HUES6 (cell line): ENCODE results near the gene ZNF407.
A peak's percentile ranks its signal among the peaks of the same experiment; 100 is the strongest.

Experiments used
- H3K27ac ChIP-seq: 2 replicates; pipeline ENCODE4 v1.7.0; 2013; ENCODE audit warnings: low read depth, mild to moderate bottlenecking, low read length, inconsistent platforms
- H3K27me3 ChIP-seq: 2 replicates; pipeline ENCODE4 v1.6.1; 2013; ENCODE audit warnings: low read length; ENCODE audit not compliant: control insufficient read depth, insufficient read depth
- H3K36me3 ChIP-seq: 2 replicates; pipeline ENCODE4 v1.6.1; 2013; ENCODE audit warnings: low read length; ENCODE audit not compliant: control insufficient read depth, insufficient read depth
- H3K4me1 ChIP-seq: 2 replicates; pipeline ENCODE4 v1.6.1; 2013; ENCODE audit warnings: low read length; ENCODE audit not compliant: control insufficient read depth, insufficient read depth
- H3K4me3 ChIP-seq: 2 replicates; pipeline ENCODE4 v1.5.1; 2013; ENCODE audit warnings: low read depth, low read length
- H3K9ac ChIP-seq: one replicate; pipeline ENCODE4 v1.6.1; 2013; ENCODE audit warnings: mild to moderate bottlenecking, low read length
- H3K9me3 ChIP-seq: 2 replicates; pipeline ENCODE4 v1.6.1; 2013; ENCODE audit warnings: low read depth, low read length; ENCODE audit not compliant: control insufficient read depth, insufficient read depth

Gene ZNF407

GRCh38 chr18:74994502-74995418 lies 397.1 kb downstream of the ZNF407 start:
- H3K36me3 ChIP-seq, result no peaks in the 10 kb centered on the region
- H3K27ac ChIP-seq, result no peak overlapping the region; the same call in 1 of the 2 replicates
- H3K4me3 ChIP-seq, result no peak overlapping the region
- no peaks in the 10 kb centered on the region for H3K27me3 ChIP-seq
- no peaks in the 10 kb centered on the region for H3K9me3 ChIP-seq
- H3K4me1 ChIP-seq, result peaks cover 11% of the 10 kb centered on the region; the same call in 1 of the 2 replicates
- H3K9ac ChIP-seq, result no peak overlapping the region

GRCh38 chr18:74995419-74995736 lies 397.7 kb downstream of the ZNF407 start:
- Histone ChIP-seq H3K9ac (no peak overlapping the region), H3K9me3 (no peaks in the 10 kb centered on the region), H3K4me3 (no peak overlapping the region), H3K27ac (no peak overlapping the region; the same call in 1 of the 2 replicates), H3K36me3 (no peaks in the 10 kb centered on the region), H3K27me3 (no peaks in the 10 kb centered on the region), H3K4me1 (peaks cover 11% of the 10 kb centered on the region; the same call in 1 of the 2 replicates)

- H3K4me3 ChIP-seq, result no peak overlapping the region
- H3K27ac ChIP-seq, result no peak overlapping the region
- H3K36me3 ChIP-seq, result no peaks in the 10 kb centered on the region
- H3K9me3 ChIP-seq, result no peaks in the 10 kb centered on the region
- no peaks in the 10 kb centered on the region for H3K27me3 ChIP-seq
- peaks cover 8% of the 10 kb centered on the region; the same call in 1 of the 2 replicates for H3K4me1 ChIP-seq
- H3K9ac ChIP-seq, result no peak overlapping the region
These were observed 398.4 kb downstream of the ZNF407 start for GRCh38 chr18:74996055-74996454.

- Histone ChIP-seq H3K4me1 (peaks cover 8% of the 10 kb centered on the region; the same call in 1 of the 2 replicates), H3K36me3 (no peaks in the 10 kb centered on the region), H3K9me3 (no peaks in the 10 kb centered on the region), H3K27me3 (no peaks in the 10 kb centered on the region), H3K4me3 (no peak overlapping the region), H3K27ac (no peak overlapping the region), H3K9ac (no peak overlapping the region)
These were observed 399.3 kb downstream of the ZNF407 start for GRCh38 chr18:74996996-74997395.

GRCh38 chr18:75000920-75001319 lies 403.2 kb downstream of the ZNF407 start:
- Histone ChIP-seq H3K9me3 (no peaks in the 10 kb centered on the region), H3K36me3 (no peaks in the 10 kb centered on the region), H3K27me3 (no peaks in the 10 kb centered on the region), H3K27ac (no peak overlapping the region), H3K4me3 (no peak overlapping the region), H3K9ac (no peak overlapping the region), H3K4me1 (peaks cover 12% of the 10 kb centered on the region)

- H3K36me3 ChIP-seq, result no peaks in the 10 kb centered on the region
- H3K4me1 ChIP-seq, result peaks cover 12% of the 10 kb centered on the region
- H3K27ac ChIP-seq, result 0 out of 2 replicates have a peak overlapping the region, but pooled peaks have one; percentile 39
- no peaks in the 10 kb centered on the region for H3K27me3 ChIP-seq
- no peaks in the 10 kb centered on the region for H3K9me3 ChIP-seq
- no peak overlapping the region for H3K4me3 ChIP-seq
- H3K9ac ChIP-seq, result no peak overlapping the region
These were observed 405.4 kb downstream of the ZNF407 start for GRCh38 chr18:75003039-75003438.

- no peak overlapping the region for H3K27ac ChIP-seq
- peaks cover 12% of the 10 kb centered on the region for H3K4me1 ChIP-seq
- H3K36me3 ChIP-seq, result no peaks in the 10 kb centered on the region
- H3K4me3 ChIP-seq, result no peak overlapping the region
- no peaks in the 10 kb centered on the region for H3K9me3 ChIP-seq
- no peaks in the 10 kb centered on the region for H3K27me3 ChIP-seq
- H3K9ac ChIP-seq, result no peak overlapping the region
These were observed 406.4 kb downstream of the ZNF407 start for GRCh38 chr18:75003764-75004690.

- Histone ChIP-seq H3K9ac (no peak overlapping the region), H3K27ac (no peak overlapping the region), H3K9me3 (no peaks in the 10 kb centered on the region), H3K4me3 (no peak overlapping the region), H3K4me1 (peaks cover 12% of the 10 kb centered on the region), H3K27me3 (no peaks in the 10 kb centered on the region), H3K36me3 (no peaks in the 10 kb centered on the region)
These were observed 408.0 kb downstream of the ZNF407 start for GRCh38 chr18:75005626-75006025.

- Histone ChIP-seq H3K9ac (no peak overlapping the region), H3K9me3 (no peaks in the 10 kb centered on the region), H3K27me3 (no peaks in the 10 kb centered on the region), H3K4me3 (no peak overlapping the region), H3K36me3 (no peaks in the 10 kb centered on the region), H3K4me1 (peaks cover 7% of the 10 kb centered on the region), H3K27ac (no peak overlapping the region)
These were observed 410.5 kb downstream of the ZNF407 start for GRCh38 chr18:75008186-75008585.

GRCh38 chr18:75009296-75009695 lies 411.6 kb downstream of the ZNF407 start:
- Histone ChIP-seq H3K27ac (no peak overlapping the region), H3K4me3 (no peak overlapping the region), H3K9ac (no peak overlapping the region), H3K36me3 (no peaks in the 10 kb centered on the region), H3K27me3 (no peaks in the 10 kb centered on the region), H3K4me1 (0 out of 2 replicates have a peak, but pooled peaks cover 2% of the 10 kb centered on the region), H3K9me3 (no peaks in the 10 kb centered on the region)

- no peak overlapping the region for H3K4me3 ChIP-seq
- no peak overlapping the region for H3K27ac ChIP-seq
- H3K36me3 ChIP-seq, result no peaks in the 10 kb centered on the region
- H3K9me3 ChIP-seq, result no peaks in the 10 kb centered on the region
- no peak overlapping the region for H3K9ac ChIP-seq
- H3K4me1 ChIP-seq, result 0 out of 2 replicates have a peak, but pooled peaks cover 2% of the 10 kb centered on the region
- H3K27me3 ChIP-seq, result no peaks in the 10 kb centered on the region
These were observed 412.2 kb downstream of the ZNF407 start for GRCh38 chr18:75009878-75010277.
